ENCODE results near the gene GRK7.

GRCh38 chr3:141722081-141722480 lies 41.1 kb upstream of the GRK7 start:
- TF ChIP-seq, protein P1, sequence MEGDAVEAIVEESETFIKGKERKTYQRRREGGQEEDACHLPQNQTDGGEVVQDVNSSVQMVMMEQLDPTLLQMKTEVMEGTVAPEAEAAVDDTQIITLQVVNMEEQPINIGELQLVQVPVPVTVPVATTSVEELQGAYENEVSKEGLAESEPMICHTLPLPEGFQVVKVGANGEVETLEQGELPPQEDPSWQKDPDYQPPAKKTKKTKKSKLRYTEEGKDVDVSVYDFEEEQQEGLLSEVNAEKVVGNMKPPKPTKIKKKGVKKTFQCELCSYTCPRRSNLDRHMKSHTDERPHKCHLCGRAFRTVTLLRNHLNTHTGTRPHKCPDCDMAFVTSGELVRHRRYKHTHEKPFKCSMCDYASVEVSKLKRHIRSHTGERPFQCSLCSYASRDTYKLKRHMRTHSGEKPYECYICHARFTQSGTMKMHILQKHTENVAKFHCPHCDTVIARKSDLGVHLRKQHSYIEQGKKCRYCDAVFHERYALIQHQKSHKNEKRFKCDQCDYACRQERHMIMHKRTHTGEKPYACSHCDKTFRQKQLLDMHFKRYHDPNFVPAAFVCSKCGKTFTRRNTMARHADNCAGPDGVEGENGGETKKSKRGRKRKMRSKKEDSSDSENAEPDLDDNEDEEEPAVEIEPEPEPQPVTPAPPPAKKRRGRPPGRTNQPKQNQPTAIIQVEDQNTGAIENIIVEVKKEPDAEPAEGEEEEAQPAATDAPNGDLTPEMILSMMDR (IDR thresholded peaks at IDR 0.05; ENCODE audit: poor library complexity) = no peak
- no peak for TF ChIP-seq EZH2phosphoT487 (IDR thresholded peaks at IDR 0.05; ENCODE audit: low read depth, severe bottlenecking, unreplicated experiment)
- no peak for TF ChIP-seq EZH2 (IDR thresholded peaks at IDR 0.05; ENCODE audit: borderline replicate concordance)
